ENCODE data around the gene DNAJC4. TPM values are rescaled to one million over a fixed set of nuclear protein-coding genes. Genes with fewer than 3 reads are reported as not detected.

Gene DNAJC4
- total and polyA plus RNA-seq, 3 experiments from 2014 or later = 25.5 to 28.7 (median 26.4) TPM

GRCh38 chr11:64204080-64204440 lies 26.3 kb upstream of the DNAJC4 start:
- H3K9me3 ChIP-seq (ENCODE audit: low read length) = no peaks in the 10 kb centered on the region
- peak overlapping the region in 7 of 8 donors; percentile 72 to 99 (median 96) for H3K27ac Mint-ChIP-seq
- H3K4me1 Mint-ChIP-seq = peaks cover 16 to 50% (median 31%) of the 10 kb centered on the region in 3 donors
- ChIA-PET CTCF (interaction anchor here (0.6 to 10.4 kb wide), 39 partner anchors 8 to 448 kb away, joined by 3 to 281 read pairs (median 6); partner anchors contain the start of genes BAD, CATSPERZ, DNAJC4 and ESRRA), POLR2A (interaction anchor here (1.0 to 5.7 kb wide), 9 partner anchors 14 to 114 kb away, joined by 3 to 69 read pairs (median 19); partner anchors contain the start of genes DNAJC4, ESRRA, FKBP2 and NUDT22)
- peak overlapping the region in 2 of 7 donors; percentile 32 to 48 for H3K4me3 Mint-ChIP-seq
- H3K4me1 ChIP-seq (ENCODE audit: insufficient read depth, low read length) = peaks cover 38% of the 10 kb centered on the region
- peaks cover 38% of the 10 kb centered on the region for H3K36me3 ChIP-seq (ENCODE audit: insufficient read depth, low read length)
- no peaks in the 10 kb centered on the region for H3K27me3 Mint-ChIP-seq
- H3K36me3 Mint-ChIP-seq = peaks cover 12 to 66% (median 17%) of the 10 kb centered on the region in 3 donors
- no peak overlapping the region for H3K4me3 ChIP-seq (ENCODE audit: low read length)
- DNase-seq = no peak
- no peaks in the 10 kb centered on the region for H3K27me3 ChIP-seq (ENCODE audit: insufficient read depth, low read length, poor library complexity, severe bottlenecking)
- H3K9me3 Mint-ChIP-seq = no peaks in the 10 kb centered on the region
- no peak overlapping the region for H3K27ac ChIP-seq (ENCODE audit: low read depth, low read length)

GRCh38 chr11:64204464-64204989 lies 25.8 kb upstream of the DNAJC4 start:
- H3K9me3 Mint-ChIP-seq = no peaks in the 10 kb centered on the region
- H3K36me3 ChIP-seq (ENCODE audit: insufficient read depth, low read length) = peaks cover 39% of the 10 kb centered on the region
- peak; percentile 75 to 92 (median 79) for DNase-seq
- H3K4me3 Mint-ChIP-seq = peak overlapping the region; percentile 61 to 98 (median 84)
- no peaks in the 10 kb centered on the region for H3K9me3 ChIP-seq (ENCODE audit: low read length)
- POLR2A ChIA-PET = interaction anchor here (0.7 to 5.7 kb wide), 13 partner anchors 14 to 1530 kb away, joined by 3 to 69 read pairs (median 9); partner anchors contain the start of genes DNAJC4, ESRRA, FKBP2 and NUDT22
- no peaks in the 10 kb centered on the region for H3K27me3 Mint-ChIP-seq
- no peaks in the 10 kb centered on the region for H3K27me3 ChIP-seq (ENCODE audit: insufficient read depth, low read length, poor library complexity, severe bottlenecking)
- H3K4me1 Mint-ChIP-seq = peaks cover 16 to 55% (median 31%) of the 10 kb centered on the region in 3 donors
- peaks cover 12 to 69% (median 17%) of the 10 kb centered on the region in 3 donors for H3K36me3 Mint-ChIP-seq
- no peak overlapping the region for H3K4me3 ChIP-seq (ENCODE audit: low read length)
- CTCF ChIA-PET = interaction anchor here (0.6 to 10.4 kb wide), 42 partner anchors 8 to 1686 kb away, joined by 3 to 281 read pairs (median 5); partner anchors contain the start of genes BAD, CATSPERZ, CCDC85B and CCDC88B
- H3K27ac ChIP-seq (ENCODE audit: low read depth, low read length) = no peak overlapping the region
- peak overlapping the region; percentile 62 to 99 (median 95) for H3K27ac Mint-ChIP-seq
- peaks cover 39% of the 10 kb centered on the region for H3K4me1 ChIP-seq (ENCODE audit: insufficient read depth, low read length)

- Mint-ChIP-seq H3K27ac (peak within 1 kb of the TSS; percentile 86 to 98 (median 94)), H3K36me3 (peaks cover 9 to 66% (median 9%) of the 10 kb centered on the region in 3 donors), H3K4me1 (peaks cover 16 to 62% (median 32%) of the 10 kb centered on the region in 3 donors), H3K4me3 (peak within 1 kb of the TSS; percentile 87 to 97 (median 92)), H3K9me3 (no peaks in the 10 kb centered on the region), H3K27me3 (no peaks in the 10 kb centered on the region)
- ChIA-PET POLR2A (interaction anchor here (0.6 to 5.7 kb wide), 19 partner anchors 10 to 655 kb away, joined by 3 to 69 read pairs (median 5); partner anchors contain the start of genes BAD, DNAJC4, ESRRA and FKBP2), CTCF (interaction anchor here (0.9 to 10.4 kb wide), 26 partner anchors 8 to 446 kb away, joined by 3 to 281 read pairs (median 8); partner anchors contain the start of genes BAD, CATSPERZ, CCDC88B and DNAJC4)
- peak within 1 kb of the TSS; percentile 95 for H3K27ac ChIP-seq (ENCODE audit: low read depth, low read length)
- peak; percentile 56 to 81 (median 64) for DNase-seq
- H3K9me3 ChIP-seq (ENCODE audit: low read length) = no peaks in the 10 kb centered on the region
- peaks cover 33% of the 10 kb centered on the region for H3K36me3 ChIP-seq (ENCODE audit: insufficient read depth, low read length)
- H3K4me1 ChIP-seq (ENCODE audit: insufficient read depth, low read length) = peaks cover 39% of the 10 kb centered on the region
- peak within 1 kb of the TSS; percentile 98 for H3K4me3 ChIP-seq (ENCODE audit: low read length)
- no peaks in the 10 kb centered on the region for H3K27me3 ChIP-seq (ENCODE audit: insufficient read depth, low read length, poor library complexity, severe bottlenecking)
Measured at GRCh38 chr11:64206457-64207255, 23.7 kb upstream of the DNAJC4 start, which contains the start of gene FERMT3. Gene FERMT3 (plus strand): TSS chr11:64206721. CDS start chr11:64207365, 644 bp downstream.

- no peaks in the 10 kb centered on the region for H3K27me3 ChIP-seq (ENCODE audit: insufficient read depth, low read length, poor library complexity, severe bottlenecking)
- peak; percentile 59 to 88 (median 70) for DNase-seq
- Mint-ChIP-seq H3K27ac (peak overlapping the region; percentile 86 to 98 (median 94)), H3K9me3 (no peaks in the 10 kb centered on the region), H3K36me3 (peaks cover 5 to 67% (median 8%) of the 10 kb centered on the region in 3 donors), H3K27me3 (no peaks in the 10 kb centered on the region), H3K4me1 (peaks cover 21 to 69% (median 37%) of the 10 kb centered on the region in 3 donors), H3K4me3 (peak overlapping the region; percentile 87 to 97 (median 92))
- peak overlapping the region; percentile 95 for H3K27ac ChIP-seq (ENCODE audit: low read depth, low read length)
- H3K4me1 ChIP-seq (ENCODE audit: insufficient read depth, low read length) = peaks cover 39% of the 10 kb centered on the region
- peak overlapping the region; percentile 98 for H3K4me3 ChIP-seq (ENCODE audit: low read length)
- ChIA-PET CTCF (interaction anchor here (0.8 to 10.4 kb wide), 17 partner anchors 15 to 124 kb away, joined by 3 to 281 read pairs (median 15); partner anchors contain the start of genes CATSPERZ, DNAJC4, ESRRA and FKBP2), POLR2A (interaction anchor here (0.6 to 5.7 kb wide), 16 partner anchors 10 to 132 kb away, joined by 3 to 69 read pairs (median 8); partner anchors contain the start of genes BAD, CCDC88B, ESRRA and FKBP2)
- H3K36me3 ChIP-seq (ENCODE audit: insufficient read depth, low read length) = peaks cover 34% of the 10 kb centered on the region
- H3K9me3 ChIP-seq (ENCODE audit: low read length) = no peaks in the 10 kb centered on the region
Measured at GRCh38 chr11:64207256-64208085, 22.9 kb upstream of the DNAJC4 start.

GRCh38 chr11:64208086-64208795 lies 22.1 kb upstream of the DNAJC4 start:
- Histone ChIP-seq H3K27me3 (ENCODE audit: insufficient read depth, low read length, poor library complexity, severe bottlenecking) (no peaks in the 10 kb centered on the region), H3K27ac (ENCODE audit: low read depth, low read length) (peak overlapping the region; percentile 95), H3K4me3 (ENCODE audit: low read length) (peak overlapping the region; percentile 98), H3K9me3 (ENCODE audit: low read length) (no peaks in the 10 kb centered on the region), H3K4me1 (ENCODE audit: insufficient read depth, low read length) (peaks cover 39% of the 10 kb centered on the region), H3K36me3 (ENCODE audit: insufficient read depth, low read length) (peaks cover 28% of the 10 kb centered on the region)
- peak overlapping the region; percentile 87 to 97 (median 92) for H3K4me3 Mint-ChIP-seq
- H3K27me3 Mint-ChIP-seq = no peaks in the 10 kb centered on the region
- ChIA-PET POLR2A (interaction anchor here (0.6 to 5.7 kb wide), 11 partner anchors 12 to 132 kb away, joined by 3 to 69 read pairs (median 16); partner anchors contain the start of genes CCDC88B, FKBP2, NUDT22 and PPP1R14B), CTCF (interaction anchor here (0.8 to 10.4 kb wide), 12 partner anchors 14 to 123 kb away, joined by 3 to 281 read pairs (median 38); partner anchors contain the start of genes CATSPERZ, ESRRA, NUDT22 and PLCB3)
- peak overlapping the region; percentile 86 to 98 (median 94) for H3K27ac Mint-ChIP-seq
- peak in 1 of 5 donors; percentile 17 for DNase-seq
- peaks cover 5 to 62% (median 9%) of the 10 kb centered on the region in 3 donors for H3K36me3 Mint-ChIP-seq
- H3K9me3 Mint-ChIP-seq = no peaks in the 10 kb centered on the region
- H3K4me1 Mint-ChIP-seq = peaks cover 24 to 71% (median 39%) of the 10 kb centered on the region in 3 donors

GRCh38 chr11:64208796-64209562 lies 21.4 kb upstream of the DNAJC4 start:
- H3K27ac Mint-ChIP-seq = peak overlapping the region; percentile 66 to 98 (median 88)
- peaks cover 7 to 58% (median 9%) of the 10 kb centered on the region in 3 donors for H3K36me3 Mint-ChIP-seq
- H3K4me1 Mint-ChIP-seq = peaks cover 28 to 65% (median 36%) of the 10 kb centered on the region in 3 donors
- Histone ChIP-seq H3K4me3 (ENCODE audit: low read length) (no peak overlapping the region), H3K27ac (ENCODE audit: low read depth, low read length) (peak overlapping the region; percentile 95), H3K27me3 (ENCODE audit: insufficient read depth, low read length, poor library complexity, severe bottlenecking) (no peaks in the 10 kb centered on the region), H3K4me1 (ENCODE audit: insufficient read depth, low read length) (peaks cover 38% of the 10 kb centered on the region), H3K36me3 (ENCODE audit: insufficient read depth, low read length) (peaks cover 20% of the 10 kb centered on the region), H3K9me3 (ENCODE audit: low read length) (no peaks in the 10 kb centered on the region)
- H3K9me3 Mint-ChIP-seq = no peaks in the 10 kb centered on the region
- no peaks in the 10 kb centered on the region for H3K27me3 Mint-ChIP-seq
- CTCF ChIA-PET = interaction anchor here (1.5 to 10.4 kb wide), 6 partner anchors 13 to 94 kb away, joined by 4 to 281 read pairs (median 63); partner anchors contain the start of genes CATSPERZ, ESRRA, NUDT22 and PLCB3
- peak overlapping the region; percentile 50 to 87 (median 70) for H3K4me3 Mint-ChIP-seq
- no peak for DNase-seq
- POLR2A ChIA-PET = interaction anchor here (0.6 to 5.7 kb wide), 6 partner anchors 13 to 95 kb away, joined by 4 to 69 read pairs (median 34); partner anchors contain the start of genes NUDT22, STIP1 and TRPT1

Data from CD8-positive, alpha-beta memory T cell (primary cell).